GM18870 (cell line): ENCODE data around the gene MAML3.
"Not testable (repeated sequence)": the region's sequence is repeated elsewhere in the genome, so short reads cannot be mapped to it uniquely, and the experiment has no call there.

Source experiments
- ATAC-seq: cut with Tn5 transposase; IDR thresholded peaks from one replicate; pipeline ENCODE4 v1.9.1; 2021; ENCODE audit warnings: moderate library complexity; ENCODE audit not compliant: unreplicated experiment

Gene MAML3

DNA sequence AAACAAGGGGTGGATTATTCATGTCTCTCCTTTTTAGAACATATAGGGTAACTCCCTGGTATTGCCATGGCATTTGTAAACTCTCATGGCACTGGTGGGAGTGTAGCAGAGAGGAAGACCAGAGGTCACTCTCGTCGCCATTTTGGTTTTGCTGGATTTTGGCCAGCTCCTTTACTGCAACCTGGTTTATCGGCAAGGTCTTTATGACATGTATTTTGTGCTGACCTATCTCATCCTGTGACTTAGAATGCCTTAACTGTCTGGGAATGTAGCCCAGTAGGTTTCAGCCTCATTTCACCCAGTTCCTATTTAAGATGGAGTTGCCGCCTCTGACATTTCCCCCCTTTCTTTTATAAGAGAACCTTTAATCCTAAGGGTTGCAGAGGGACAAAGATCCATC, 442.5 kb downstream of the MAML3 start:
- no peak for ATAC-seq

DNA sequence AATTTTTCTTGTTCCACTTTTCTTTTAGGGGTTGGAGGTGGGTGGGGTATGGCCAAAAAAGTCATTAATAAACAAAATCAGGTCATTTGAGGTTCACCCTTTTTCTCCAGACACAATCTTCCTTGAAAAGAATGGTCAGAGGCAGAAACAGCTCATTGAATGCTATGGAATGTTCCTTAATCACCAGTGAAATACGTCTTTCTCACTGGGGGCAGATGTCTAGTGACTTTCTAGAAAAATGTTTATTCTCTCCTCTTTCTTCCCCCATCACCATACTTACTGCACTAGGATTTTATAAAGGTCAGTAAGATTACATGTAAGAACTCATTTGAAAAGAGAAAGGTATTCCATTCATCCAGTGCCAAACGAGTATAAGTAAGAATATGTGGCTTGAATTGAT, 443.9 kb downstream of the MAML3 start:
- ATAC-seq, result no peak

DNA sequence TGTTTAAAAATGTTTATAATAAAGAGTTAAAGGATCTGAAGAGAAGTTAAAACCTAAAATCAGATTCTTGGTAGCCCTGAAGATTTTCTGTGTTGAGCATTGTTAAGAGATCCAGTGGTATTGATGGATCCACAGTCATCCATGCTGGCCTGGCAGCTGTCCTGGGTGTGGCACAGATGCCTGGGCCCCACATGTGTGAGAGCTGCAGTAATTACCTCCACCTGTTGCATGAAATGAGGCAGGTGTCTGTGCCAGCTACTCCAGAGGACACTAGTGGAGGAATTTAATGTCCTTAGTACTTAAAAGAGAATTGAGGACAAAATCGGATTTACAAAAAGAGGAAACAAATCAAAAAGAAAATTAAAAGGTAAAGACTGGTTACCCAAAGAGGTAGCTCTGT, 444.3 kb downstream of the MAML3 start:
- no peak for ATAC-seq

DNA sequence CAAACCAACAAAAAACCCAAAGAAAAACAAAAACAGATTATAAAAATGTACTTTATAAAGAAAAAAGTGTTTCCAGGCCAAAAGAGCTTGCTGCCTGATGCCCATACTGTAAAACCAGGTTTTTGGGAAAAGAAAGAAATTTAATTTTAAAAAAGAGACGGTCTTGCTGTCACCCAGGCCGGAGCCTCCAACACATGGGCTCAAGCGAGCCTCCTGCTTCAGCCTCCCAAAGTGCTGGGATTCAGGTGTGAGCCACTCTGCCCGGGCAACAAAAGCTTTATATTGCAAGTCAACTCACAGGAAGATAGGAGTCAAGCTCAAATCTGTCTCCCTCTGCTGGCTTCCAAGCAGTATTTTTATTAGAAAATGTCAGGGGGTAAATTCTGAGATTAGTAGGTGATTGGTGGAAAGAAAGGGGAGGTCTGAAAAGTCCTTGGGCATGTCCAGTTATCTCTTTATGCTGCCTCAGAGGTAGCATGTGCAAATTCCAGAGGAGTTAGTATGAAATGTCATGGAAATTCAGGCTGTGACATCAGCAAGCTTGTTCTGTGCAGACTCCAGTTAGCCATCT, 449.0 kb downstream of the MAML3 start:
- ATAC-seq, result no peak

DNA sequence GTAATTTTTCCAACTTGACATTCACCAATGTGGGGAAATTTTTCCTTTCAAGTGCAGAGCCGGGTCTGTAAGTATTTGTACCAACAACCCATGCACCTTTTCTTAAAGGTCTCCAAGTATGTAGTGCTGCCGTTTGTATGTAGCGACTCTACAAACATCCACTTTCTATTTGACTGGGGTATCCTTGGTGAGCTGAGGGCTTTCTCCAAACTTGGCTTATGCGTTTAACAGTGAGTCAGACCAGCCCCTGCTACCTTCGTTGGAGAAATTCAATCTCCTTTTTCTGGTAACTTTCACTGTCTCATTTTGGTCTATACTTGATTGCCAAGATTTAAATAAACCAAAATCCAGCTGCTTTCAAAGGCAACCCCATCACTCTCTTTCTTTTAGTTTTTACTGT, 453.4 kb downstream of the MAML3 start:
- ATAC-seq, result no peak

DNA sequence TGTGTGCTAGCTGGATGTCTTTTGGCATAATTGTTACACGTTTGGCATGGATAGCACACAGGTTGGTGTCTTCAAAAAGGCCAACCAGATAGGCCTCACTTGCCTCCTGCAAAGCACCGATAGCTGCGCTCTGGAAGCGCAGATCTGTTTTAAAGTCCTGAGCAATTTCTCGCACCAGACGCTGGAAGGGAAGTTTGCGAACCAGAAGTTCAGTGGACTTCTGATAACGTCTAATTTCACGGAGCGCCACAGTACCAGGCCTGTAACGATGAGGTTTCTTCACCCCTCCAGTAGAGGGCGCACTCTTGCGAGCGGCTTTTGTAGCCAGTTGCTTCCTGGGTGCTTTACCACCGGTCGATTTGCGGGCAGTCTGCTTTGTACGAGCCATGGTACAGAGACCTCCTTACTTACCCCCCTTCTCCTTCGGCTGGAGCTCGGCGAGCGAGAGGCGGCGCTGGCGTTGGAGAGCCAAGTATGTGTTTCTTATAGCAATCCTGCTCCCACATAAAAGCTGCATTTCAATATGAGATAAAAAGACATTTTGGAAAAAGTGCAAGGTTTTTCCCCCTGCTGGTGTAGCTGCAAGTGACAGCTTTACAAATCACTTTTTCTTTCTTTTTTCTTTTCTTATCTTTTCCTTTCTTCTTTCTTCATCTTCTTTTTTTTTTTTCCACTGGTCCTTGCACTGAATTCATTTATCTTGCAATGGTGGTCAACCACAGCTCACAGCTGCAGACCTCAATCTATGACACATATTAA, 455.6 kb downstream of the MAML3 start:
- ATAC-seq, result not testable (repeated sequence)

DNA sequence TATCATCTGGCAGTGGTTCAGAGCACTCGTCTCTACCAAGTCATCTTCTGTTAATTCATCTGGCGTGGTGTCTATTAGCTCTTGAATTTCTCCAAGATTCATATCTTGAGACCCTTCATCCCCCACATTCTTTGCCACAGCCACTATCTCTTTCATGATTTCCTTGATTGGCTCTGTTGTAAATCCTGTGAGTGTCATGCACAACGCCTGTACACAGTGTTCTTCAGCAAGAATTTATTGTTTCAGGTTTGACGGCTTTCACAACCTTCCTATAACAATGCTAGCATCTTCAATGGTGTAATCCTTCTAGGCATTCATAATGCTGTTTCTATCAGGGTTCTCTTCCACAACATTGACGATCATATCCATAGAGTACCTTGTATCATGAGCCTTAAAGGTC, 457.5 kb downstream of the MAML3 start:
- no peak for ATAC-seq

DNA sequence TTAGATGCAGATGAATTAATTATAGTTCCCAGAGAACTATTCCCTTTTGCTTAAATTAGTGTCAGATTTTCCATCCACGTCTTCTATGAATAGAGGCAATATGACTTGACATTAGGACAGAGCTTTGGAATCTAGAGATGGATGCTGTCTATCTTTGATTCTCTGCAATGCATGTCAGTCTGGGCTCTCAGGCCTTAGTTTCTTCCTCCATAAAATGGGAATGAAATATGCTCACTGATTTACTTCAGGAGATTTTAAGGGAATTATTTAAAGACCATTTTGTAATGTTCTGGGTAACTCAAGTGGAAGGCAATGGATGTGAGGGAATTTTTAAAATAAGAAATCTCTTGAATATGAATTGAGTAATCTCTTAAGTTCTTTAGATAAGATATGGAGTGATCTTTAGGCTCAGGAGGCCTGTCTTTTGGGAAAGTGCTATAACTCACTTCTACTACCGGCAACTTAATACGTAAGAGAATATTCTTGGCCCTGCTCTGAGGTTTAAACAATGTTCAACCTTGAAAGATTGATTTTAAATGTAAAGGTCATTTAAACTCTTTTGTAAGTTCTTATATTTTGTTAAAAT, 459.4 kb downstream of the MAML3 start:
- no peak for ATAC-seq

DNA sequence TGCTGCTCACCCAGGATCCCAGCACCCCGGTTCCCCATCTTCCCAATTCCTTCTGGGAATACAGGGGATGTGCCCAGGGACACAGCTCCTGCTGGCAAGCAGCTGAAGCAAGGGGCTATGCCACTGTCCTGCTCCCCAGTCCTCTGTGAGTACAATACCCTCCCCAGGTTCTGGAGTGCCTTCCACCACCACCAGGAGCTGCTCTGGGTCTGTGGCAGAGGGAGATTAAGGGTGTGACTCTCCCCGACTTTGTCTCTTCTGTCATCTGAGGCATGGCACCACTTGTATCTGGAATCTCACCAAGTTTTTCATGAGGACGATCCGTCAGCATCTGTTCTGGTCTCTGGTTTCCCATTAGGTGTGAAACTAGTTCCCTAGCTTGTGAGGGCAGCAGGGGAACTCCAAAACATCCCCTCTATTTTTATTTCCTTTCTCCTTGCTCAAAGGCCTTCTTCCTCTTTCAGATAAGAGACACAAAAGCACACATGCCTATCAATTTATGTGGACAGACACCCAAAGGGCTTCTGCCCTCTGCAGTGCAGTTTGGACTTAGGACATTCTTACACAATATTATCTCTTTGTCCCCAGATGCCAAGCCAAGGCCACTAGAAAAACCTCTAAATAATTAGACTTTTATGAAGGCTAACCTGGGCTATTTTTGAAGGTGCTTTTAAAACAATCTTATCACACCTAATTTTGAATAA, 461.5 kb downstream of the MAML3 start:
- no peak for ATAC-seq

DNA sequence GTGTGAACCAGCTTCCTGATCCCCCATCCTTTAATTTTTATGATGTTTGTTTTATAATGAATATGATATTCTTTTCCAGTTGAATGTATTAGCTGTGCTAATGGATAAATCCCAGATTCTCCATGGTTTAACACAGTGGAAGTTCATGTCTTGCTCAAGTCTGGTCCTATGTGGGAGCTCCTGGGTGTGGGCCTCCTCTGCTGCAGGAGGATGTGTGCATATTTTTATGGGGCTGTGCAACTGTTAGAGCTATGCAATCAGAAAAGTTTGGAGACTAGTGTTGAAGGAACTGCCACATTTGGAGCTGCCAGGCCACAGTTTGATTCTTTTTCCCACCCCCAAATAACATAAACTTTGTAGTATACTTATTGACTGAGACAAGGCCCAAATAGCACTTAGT, 463.6 kb downstream of the MAML3 start:
- no peak for ATAC-seq

DNA sequence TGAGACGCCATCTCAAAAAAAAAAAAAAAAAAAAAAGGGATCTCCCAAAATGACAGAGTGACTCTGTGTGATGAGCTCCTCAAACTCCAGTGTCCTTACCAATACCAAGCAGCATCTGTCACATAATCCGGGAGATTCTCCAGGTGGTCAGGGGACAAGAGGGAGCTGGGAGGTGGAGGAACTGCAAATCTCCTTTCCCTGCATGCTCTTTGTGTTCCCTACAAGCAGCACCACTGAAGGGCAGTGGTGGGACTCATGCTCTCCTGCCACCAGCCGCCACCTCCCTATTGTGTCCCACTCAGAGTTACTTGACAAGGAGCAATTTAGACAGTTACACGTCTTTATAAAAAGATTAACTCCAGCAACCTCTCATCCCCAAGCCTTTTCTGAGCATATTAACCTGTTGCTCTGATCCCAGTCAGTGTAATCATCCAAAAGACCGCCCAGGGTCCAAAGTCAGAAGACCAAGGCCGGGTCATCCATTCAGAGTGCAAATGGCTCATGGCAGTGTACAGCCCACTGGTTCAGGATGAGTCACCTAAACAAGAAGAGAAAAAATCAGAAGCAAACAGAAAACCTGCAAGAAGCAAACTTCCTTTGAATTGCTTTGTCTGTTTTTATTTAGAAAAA, 464.8 kb downstream of the MAML3 start:
- no peak for ATAC-seq

DNA sequence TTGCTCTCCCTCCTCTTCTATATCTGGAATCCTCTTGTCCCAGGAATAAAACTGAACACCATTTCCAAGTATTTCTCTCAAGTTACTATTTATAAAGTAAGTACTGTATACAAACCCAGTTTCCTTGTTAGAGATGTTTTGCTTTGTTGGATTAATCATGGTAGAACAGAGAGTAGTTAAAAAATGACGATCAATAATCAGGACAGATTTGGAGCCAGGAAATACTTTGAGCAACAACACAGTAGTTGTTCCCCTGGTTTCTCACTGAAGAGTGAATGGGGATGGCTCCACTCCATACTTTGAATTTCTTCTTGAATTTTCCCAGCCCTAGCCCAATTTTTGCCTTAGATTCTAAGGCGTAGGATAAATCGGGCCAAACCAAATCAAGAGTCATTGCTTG, 467.0 kb downstream of the MAML3 start:
- no peak for ATAC-seq

DNA sequence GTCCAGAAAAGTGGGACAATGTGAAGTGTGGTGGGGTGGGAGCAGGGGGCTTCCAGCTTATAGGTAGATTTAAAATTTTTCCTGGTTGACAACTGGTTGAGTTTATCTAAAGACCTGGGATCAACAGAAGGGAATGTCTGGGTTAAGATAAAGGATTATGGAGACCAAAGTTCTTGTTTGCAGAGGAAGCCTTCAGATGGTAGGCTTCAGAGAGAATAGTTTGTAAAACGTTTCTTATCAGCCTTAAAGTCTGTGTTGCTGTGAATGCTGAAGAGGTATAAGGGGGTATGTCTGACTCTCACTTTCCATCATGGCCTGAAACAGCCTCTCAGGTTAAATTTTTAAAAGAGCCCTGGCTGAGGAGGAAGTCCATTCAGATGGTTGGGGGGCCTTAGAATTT, 467.9 kb downstream of the MAML3 start:
- ATAC-seq, result no peak

DNA sequence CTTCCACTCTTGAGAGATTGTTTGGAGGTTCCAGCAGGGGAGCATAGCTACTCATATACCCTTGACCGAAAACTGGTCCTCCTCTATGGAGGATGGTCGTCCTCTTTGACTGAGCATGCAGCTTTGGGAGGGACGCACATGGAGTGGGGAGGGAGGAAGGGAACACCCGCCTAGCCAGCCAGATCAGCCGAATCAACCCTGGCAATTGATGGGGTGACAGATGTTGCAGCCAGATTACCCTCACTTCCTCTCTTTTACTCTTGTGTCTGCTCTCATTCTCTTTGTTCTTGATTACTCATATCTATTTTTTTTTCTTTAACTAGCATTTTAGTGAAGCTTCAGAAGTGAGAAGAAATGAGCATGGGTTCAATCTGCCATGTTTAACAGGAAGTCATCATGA, 468.8 kb downstream of the MAML3 start:
- ATAC-seq, result no peak

DNA sequence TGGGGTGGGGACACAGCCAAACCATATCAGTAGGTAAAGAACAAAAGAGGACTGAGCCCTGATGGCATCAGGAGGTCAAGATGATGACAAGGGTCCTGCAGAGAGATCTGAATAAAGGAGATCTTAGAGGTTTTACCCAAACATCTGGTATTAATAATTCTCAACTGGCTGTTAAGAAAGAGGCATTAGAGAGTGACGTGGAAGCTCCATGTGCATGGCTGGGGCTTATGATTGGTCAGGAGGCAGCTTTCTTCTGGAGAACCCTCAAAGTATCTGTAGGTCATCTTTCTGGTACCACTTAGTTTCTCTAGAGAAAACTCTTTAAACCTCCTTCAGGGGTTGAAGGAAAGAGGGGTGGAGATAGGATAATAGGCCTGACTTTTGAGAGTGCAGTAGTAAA, 469.6 kb downstream of the MAML3 start:
- no peak for ATAC-seq

DNA sequence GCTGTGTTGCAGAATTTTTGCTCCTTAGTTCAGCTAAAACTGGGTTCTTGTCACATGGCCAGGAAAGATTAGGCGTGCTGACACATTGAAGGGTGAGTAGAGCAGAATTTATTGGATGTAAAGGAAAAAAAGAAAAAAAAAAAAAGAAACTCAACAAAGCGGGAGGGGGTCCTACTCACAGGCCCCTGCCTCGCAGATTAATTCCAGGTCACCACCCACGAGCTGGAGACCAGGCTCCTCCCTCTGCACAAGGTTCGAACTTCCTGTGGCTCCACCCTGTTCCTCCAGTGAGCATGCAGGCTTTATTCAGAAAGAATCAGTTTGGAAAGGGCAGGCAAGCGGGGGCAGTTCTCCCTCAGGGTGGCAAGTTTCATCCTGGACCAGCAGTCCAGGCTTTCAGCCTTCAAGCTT, 471.2 kb downstream of the MAML3 start:
- ATAC-seq, result no peak

DNA sequence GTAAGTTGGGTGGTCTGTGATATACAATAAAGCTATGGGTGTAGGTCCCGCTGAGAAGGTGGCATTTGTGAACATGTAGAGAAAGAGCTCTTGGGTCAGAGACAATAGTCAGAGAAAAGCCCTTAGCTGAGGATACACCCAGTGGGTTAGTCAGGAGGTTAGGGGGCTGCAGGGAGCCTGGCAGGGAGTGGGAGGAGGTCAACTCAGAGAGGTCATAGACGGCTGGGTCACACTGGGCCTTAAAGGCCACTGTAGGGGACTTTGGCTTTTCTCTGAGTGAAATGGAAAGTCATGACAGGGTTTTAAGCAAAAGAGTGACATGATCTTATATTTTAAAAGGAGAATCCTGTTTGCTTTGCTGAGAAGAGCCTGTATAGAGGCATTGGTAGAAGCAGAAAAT, 471.7 kb downstream of the MAML3 start:
- no peak for ATAC-seq

DNA sequence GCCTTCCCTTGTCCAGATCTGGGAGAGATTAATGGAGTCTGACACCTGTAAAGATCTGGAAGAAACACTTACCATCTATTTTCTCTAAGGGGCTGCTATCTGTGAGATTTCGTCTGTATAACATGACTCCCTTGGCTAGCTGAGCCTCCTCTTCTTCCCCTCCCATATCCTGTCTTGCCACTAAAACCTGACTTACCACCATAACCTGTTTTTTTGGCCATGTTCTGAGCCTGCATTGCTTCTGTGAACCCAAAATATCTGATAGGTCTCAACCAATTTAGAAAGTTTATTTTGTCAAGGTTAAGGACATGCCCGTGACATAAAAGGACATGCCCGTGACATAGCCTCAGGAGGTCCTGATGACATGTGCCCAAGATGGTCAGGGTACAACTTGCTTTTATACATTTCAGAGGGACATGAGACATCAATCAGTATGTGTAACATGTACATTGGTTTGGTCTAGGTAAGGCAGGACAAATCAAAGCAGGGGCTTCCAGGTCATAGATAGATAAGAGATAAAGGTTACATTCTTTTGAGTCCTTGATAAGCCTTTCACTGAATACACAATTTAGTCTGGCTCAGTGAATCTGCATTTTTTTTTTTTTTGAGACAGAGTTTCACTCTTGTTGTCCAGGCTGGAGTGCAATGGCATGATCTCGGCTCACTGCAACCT, 476.9 kb downstream of the MAML3 start:
- ATAC-seq, result no peak

DNA sequence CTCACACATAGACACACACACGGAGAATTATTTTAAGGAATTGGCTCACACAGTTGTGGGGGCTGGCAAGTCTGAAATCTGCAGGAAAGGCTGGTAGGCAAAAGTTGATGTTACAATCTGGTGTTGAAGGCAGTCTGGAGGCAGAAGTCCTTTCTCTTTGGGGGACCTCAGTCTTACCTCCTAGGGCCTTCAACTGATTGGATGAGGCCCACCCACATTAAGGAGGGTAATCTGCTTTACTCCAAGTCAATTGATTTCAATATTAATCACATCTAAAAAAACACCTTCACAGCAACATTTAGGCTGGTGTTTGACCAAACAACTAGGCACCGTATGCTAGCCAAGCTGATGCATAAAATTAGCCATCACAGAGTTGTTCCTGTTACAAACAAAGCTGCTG, 477.6 kb downstream of the MAML3 start:
- no peak for ATAC-seq

DNA sequence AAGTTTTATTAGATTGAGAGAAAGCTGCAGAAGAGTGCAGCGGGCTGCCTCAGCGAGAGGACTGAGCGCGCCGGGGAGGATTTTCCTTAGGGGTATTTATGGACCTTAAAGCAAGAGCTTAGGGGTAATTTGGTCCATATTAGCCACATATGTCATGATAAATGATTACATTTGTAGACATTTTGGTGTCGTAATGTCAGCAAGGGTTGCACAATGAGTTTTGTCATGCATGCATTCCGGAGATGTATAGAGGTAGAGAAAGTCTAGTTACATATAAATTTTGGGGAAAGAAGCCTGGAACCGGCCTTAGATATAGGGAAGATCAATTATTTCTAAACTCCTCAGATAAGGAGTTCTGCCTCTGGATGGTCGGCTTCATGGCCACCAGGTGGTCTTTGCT, 478.3 kb downstream of the MAML3 start:
- no peak for ATAC-seq
